Activated CD8-positive, alpha-beta memory T cell treated with anti-CD3 and anti-CD28 coated beads, Interleukin-2, amount 50 U/mL, for 48 hours (primary cell): Measurements from ENCODE around the gene VSIG8.
A peak's percentile ranks its signal among the peaks of the same experiment; 100 is the strongest.

Experiments
- DNase-seq: peaks from one replicate; pipeline ENCODE4 v3.0.0-alpha.2; 2020

The VSIG8 gene

DNA sequence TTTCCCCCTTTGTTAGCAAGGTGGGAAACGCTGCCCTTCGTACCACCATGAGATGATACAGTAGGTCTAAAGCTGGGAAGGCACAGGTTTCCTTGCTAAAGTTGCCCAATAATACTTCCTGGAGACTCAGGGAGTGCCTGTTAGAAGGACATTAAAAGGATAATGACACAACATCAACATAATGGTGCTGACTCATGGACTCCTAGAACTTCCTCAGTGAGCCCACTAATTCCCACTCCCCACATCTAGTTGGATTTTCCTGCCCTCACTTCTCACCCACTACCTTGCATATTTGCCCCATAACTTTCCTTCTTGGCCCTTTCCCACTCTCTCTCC, 20.0 kb upstream of the VSIG8 start:
- no peak for DNase-seq

DNA sequence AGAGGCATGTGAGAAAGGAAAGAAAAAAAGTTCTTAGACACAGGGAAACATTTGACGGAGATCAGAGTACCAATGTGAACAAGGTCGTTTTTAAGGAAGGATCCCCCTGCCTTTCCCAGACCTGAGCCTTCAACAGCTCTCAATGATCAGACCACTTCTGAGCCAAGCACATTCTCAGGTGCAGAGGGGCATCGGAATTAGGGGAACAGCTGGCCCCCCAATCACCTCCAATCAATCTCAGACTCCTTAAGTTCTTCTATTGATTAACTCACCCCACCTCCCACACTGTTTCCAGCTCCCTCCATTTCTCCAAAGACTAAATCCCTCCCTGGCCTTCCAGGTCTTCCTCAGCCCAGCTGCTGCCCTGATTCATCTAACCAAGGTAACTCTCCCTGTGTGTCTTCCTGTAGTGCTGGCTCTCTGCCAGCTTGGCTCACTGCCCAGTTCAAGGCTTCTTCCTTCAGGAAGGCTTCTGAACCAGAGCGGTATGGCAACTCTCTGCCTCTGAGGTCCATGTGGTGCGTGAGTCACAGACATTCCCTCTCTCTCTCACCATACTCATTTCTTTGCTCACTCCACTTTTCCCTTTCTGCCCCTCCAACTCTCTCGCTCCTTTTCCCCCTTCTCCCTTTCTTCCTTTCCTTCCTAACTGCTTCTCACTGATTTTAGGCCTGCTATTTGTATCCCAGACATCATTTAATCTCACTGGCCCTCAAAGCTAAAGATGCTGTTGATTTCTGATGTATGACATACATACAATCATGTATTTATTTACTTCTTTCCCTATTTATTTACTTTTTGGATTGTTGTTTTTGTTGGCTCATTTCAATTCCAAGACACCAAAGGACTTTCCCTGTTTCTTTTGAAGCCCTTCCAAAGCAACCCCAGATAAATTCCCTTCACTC, 19.4 kb upstream of the VSIG8 start:
- no peak for DNase-seq

DNA sequence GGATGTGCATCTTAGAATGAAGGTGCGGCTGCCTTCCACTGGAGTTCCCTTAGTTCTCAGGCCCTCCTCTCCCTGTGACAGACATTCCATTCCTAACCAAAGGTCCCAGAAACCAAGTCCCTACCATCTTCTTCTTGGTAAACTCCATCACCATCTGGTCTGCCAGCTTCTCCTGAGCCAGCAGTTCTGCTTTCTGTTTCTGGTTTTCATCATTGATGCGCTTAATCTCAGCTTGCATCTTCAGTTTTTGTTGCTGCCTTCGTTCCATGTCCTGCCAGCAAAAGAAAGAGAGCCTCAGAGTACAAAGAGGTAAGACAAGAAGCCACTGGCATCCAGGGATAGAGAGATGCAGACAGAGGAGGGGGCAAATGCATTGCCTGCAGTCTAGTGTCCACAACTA, 18.0 kb upstream of the VSIG8 start:
- no peak for DNase-seq

DNA sequence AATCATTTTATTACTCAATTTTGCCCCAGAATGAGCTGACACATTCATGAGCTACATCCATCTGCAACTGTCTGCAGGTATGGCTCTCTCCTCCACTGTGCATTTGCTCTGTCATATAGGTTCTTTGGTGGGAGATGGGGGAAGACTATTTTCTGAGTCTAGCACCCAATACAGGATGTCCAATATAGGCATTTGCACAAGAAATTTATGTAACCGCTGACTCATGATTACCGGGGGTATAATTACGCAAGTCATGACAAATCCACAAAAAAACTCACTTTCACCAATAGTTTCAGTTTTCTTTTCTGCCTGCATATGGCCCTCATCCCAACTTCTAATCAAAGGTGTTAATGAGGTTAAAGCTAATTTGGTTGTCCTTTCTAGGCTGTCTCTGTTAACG, 17.5 kb upstream of the VSIG8 start:
- no peak for DNase-seq

DNA sequence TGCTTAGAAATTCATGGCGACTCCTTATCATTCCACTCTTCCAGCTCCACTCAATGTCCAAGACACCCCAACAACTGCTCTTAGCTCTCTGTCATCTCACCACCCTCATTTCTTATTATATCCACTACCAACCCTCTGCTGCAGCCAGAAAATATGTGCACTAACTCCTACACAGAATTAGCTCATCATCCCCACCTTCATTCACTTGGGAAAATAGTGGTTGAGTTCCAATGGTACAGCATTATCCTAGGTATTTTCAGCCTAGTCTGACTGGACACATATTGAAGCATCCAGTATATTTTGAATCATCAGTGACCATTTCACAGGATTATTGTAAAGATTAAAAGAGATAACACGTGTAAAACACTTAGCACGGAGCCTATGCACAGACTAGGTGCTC, 16.7 kb upstream of the VSIG8 start:
- no peak for DNase-seq

DNA sequence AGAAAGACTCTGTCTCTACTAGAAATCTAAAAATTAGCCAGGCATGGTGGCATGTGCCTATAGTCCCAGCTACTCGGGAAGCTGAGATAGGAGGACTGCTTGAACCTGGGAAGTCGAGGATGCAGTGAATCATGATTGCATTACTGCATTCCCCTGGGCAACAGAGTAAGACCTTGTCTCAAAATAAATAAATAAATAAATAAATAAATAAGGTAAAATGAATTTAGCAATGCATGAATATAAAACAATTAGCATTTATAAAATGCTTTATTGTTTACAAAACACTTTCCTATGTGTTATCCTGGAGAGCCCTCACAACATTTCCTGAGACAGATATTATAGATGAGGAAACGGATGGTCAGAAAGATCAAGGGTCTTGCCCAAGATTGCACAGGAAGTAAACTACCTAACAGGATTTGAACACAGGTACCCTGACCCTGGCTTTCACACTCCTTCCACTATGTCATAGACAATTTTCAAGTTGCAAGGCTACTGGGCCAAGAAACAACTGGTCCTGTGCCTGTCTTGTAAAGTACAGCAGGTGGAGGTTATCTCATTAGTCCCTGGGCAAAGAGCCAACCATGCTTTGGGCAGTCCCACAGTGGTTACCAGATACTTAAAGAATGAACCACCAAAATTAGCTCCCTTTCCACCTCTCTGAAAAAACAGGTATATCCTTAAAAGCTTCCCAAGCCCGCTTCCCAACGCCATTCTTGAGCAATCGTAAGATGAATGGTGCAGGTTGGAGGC, 15.4 kb upstream of the VSIG8 start:
- no peak for DNase-seq

DNA sequence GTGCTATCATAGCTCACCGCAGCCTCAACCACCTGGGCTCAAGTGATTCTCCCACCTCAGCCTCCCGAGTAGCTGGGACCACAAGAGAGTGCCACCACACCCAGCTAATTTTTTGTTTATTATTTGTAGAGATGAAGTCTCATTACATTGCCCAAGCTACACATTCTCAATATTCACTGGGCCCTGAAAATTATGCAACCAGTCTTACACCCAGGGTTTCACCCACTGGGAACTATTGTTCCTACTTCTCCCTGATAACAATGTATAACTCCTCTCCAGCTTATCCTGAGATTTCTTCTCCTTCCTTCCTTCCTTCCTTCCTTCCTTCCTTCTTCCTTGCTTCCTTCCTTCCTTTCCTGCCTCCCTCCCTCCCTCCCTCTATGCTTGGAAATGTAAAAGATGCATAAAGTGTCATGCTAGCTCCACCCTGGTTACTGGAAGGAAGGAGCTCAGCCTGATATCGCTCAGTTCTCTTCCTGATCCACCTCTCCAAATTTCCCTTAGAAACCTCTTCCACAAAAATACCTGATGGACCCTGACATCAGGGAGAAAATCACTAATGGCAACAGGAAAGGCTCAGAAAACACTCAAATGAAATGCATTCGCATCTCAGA, 11.2 kb upstream of the VSIG8 start:
- no peak for DNase-seq

DNA sequence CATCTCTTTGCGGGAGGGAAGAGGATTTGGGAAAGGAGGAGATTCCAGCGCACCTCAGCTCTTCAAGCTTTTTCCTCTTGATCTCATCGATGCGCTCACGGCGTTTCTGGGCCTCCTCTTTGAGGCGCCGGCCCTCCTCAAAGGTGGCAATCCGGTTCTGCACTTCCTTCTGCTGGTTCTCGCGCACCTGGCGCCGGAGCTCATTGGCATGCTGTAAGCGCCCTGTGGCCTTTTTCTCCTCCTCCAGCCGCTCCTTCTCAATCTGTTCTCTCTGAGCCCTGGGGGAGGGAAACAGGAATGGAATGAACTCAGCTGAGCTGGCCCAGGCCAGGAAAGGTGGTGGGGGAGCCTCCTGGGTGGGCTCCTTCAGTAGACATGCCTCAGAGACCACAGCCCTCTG, 10.4 kb upstream of the VSIG8 start:
- DNase-seq = no peak

DNA sequence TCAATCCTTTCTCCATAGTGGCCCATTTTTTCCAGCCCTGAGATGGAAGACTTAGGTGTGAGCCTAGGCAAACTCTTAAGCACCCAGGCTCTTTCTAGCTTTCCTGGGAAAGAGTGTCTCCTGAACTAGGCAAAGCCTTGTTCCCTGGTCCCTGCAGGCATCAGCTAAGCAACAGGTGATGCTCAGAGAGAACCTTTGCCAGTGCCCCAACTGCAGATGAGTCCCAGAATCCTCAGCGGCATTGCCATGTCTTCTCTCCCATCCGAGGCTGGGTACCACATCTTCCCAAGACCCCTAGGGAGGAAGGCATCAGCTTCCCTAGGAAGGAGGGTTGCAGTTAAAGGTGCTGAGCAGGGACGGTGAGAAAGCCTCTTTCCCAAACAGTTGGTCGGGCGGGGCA, 8.2 kb upstream of the VSIG8 start:
- DNase-seq = no peak

DNA sequence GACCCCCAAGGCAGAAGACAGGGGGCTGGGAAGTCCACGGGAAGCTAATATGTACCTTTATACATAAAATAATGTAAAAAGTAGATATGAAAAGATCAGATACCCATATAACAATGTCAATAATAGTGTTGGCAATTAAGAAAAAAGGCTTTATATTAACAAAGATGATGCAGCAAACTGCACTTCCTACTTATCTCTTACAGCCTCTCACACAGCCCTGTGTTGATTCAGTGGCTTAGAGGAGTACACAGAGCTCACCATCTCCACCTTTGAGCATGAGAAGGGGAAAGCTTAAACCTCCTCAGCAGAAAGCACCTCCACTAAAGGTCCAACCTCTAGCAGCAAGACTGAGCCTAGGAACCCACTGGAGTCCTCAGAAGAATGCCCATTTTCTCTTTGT, 7.2 kb upstream of the VSIG8 start:
- no peak for DNase-seq

DNA sequence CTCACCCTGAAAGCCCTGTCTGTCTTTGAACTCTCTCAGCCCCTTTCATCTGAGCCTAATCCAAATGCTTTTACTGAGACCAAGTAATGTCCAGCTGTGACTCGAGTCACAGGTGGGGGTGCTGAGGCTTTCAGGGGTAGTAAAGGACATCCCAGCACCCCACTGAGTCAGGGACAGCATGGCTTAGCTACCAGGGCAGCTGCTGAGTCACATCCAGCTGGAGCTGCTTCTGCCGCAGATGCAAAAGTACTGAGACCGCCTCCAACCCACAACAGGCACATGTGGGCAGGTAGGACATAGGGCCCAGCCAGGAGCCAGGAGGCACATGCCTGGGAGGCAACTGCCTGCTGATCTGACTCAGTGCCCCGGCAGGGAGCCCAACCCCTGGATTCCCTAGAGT, 6.7 kb upstream of the VSIG8 start:
- peak; percentile 64 for DNase-seq

DNA sequence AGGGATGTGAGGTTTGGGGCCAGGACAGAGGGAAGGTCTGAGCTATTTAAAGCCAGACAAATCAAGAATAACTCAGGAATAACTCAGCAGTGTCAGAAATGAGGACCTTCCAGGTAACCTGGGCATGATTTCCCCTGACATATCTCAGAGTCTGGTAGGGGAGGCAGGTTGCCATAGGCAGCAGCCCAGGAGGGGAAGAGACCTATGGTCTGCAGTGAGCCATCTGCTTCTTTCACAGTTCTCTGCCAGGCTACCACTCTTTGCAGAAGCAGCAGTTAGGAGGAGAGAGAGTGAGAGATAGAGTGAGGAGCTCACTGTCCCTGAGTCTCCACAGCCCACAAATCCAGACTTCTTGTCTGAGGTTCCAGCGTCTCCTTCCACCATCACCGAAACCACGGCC, 6.3 kb upstream of the VSIG8 start:
- DNase-seq = no peak

DNA sequence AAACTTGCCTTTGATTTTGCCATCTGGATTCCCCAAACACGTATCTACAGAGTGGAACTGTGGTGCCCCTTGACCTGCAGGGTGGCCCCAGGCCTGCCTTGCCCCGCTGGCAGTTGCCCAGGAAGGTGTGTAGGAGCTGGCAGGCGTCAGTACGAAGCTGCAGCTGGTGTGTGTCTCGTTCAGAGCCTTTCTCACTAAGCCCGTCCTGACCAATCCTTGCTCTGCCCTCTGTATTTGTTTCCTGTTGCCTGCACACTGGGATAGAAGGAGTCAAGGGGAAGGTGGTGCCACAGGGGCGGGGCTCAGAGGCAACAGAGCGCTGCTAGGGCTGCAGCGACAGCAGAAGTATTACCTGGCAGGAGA, 5.2 kb upstream of the VSIG8 start:
- DNase-seq = no peak

DNA sequence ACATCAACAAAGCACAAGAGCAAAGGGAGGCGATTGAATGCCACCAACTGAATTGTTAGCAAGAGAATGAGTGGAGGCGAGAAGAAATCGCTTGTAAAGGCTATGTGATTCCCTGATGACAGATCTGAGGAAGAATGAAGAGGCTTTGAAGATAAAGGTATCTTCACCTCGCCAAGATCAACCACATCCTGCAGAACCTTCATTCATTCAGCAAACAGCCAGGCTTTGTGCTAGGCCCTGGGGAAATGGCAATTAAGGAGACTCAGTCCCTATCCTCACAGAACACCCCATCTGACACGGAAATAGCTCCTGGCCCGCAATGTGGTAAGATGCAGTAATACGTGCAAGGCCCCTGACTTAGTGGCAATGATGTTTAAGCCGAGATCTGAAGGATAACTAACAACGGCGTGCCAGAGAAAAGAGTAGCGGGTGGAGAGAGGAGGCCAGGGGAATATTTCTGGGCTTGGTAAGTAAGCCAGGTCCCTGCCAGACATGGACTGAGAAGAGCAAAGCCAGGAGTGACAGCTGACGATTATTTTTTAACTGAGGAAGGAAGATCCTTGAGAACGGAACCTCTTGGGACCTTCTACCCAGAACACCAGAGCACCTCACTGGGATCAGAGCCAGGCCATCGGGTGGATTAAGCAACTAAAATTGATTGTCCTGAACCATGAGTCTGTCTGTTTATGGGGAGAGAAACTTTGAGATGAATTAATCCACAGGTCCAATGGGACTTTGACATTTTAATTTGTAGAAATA, 4.6 kb upstream of the VSIG8 start:
- no peak for DNase-seq

DNA sequence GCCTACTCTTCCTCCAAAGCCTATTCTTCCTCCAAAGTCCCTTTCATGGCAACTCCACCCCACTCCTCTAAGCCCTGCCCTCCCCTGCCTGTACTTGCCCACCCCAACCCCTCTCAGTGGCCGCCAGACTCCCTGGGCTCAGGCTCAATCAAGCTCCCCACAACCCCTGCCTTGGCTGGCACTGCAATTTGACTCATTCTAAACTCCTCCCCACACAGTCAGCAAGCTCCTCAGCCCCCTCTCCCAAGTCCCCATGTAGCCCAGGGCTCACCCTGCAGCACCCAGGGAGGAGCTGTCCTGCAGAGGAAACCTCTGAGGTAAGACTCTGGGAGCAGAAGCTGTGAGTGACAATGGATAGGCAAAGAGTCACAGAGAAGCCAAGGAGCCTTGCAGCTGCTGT, 3.6 kb upstream of the VSIG8 start:
- no peak for DNase-seq

DNA sequence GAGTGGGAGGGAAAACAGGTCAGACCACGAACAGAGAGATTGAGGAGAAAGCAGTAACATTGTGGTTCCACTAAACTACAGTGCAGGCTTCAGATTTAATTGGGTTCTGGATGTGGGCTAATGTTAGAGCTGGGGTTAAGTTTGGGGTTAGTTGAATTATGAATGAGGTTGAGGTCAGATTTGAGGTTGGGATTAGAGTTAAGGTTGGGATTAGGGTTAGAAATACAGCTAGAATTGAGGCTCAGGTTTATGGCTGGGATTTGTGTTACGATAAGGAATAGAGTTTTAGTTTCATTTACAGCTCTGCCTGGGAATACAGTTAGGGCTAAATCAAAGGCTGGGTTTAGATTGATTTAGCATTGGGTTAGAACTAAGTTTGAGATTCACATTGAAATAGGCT, 1.8 kb upstream of the VSIG8 start:
- no peak for DNase-seq

DNA sequence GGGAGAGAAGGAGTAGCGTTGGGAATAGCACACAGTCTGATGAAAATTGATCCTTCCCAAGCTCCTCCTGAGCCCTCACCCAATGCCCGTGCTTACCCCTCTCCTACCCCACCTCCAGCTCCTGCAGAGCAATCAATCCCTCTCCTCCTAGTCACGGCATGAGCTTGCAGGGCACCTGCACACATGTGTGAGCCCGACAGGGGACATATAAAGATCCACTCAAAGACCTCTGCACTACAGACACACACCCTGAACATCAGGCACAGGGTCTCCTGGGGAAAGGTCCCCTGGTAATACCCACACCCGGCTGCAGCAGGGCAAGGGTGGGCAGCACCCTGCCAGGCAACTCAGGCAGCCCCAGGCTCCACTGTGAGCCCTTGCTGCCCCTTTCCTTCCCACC, 426 bp downstream of the VSIG8 start:
- no peak for DNase-seq

DNA sequence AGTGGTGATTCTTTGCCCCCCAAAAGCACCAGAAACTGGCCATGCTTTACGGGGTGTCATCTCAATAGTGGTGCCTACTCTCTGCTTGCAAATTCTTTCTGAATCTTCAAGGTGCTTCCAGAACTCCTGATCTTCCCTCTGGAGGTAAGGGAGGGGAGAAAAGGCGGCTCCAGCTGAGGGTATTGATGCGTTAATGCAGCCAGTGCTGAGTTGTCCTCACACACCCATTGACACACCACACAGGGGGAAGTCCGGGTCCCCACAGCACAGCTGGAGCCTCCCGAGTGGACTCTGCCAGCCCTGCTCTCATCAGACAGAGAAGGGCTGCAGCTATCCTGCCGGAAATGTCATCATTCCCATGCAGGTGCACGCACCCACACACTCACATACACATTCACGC, 1.2 kb downstream of the VSIG8 start:
- DNase-seq = no peak

DNA sequence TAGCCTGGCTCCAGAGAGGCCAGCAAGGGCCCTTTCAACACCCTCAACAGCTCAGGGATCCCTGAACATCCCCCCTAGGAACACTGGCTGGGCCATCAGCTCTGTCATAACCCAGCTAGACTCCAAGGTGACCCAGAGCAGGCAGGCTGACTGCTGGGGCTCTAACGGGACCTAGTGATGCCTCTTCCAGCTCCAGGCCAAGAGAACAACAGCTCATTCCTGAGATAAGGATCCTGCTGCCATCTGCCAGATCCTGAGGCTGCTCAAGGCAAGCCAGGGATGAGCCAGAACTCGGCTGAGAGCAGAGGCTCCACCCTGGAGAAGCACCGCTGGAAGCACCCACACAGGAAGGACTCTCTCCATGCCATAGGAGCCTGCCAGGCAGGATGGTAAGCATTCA, 2.0 kb downstream of the VSIG8 start:
- DNase-seq = no peak

DNA sequence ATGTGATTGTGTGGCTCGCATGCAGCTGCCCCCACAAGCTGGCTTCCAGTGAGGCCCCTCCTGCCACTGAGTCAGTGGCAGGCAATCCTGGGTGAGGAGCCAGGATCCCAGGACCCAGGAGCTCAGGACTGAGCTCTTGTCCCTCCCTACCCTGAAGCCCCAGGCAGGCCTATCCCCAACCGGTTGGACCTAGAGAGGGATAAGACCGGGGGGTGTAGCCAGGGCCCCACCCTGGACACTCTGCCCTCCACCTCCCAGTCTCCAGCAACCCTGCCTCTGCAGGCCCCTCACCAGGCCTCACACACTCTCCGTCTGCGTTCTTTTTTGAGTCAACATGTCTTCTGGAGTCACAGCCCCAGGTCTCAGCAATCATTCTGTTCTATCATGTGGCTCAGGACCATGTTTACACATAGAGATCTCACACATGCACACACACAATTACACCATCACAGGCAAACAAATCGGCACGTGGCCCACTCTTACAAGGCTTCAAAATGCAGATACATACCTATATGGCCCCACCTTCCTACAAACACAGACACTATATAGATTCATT, 2.6 kb downstream of the VSIG8 start:
- no peak for DNase-seq

DNA sequence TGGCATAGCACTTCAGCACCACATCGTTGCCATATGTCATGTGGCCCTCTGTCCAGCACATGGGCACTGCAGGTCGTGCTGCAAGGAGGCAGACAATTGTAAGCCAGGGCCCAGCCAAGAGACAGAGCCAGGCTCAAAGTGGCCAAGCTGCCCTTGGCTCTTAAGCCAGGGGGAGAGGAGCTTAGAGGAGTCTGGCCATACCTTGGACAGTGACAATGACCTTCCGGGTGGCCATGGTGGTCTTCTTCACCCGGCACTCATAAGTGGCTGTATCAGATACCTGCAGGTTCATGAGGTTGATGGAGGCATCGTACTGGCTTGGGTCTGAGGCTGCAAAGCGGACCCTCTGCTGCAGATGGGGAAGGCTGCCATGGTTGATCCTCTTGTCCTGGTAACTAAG, 4.6 kb downstream of the VSIG8 start:
- no peak for DNase-seq

DNA sequence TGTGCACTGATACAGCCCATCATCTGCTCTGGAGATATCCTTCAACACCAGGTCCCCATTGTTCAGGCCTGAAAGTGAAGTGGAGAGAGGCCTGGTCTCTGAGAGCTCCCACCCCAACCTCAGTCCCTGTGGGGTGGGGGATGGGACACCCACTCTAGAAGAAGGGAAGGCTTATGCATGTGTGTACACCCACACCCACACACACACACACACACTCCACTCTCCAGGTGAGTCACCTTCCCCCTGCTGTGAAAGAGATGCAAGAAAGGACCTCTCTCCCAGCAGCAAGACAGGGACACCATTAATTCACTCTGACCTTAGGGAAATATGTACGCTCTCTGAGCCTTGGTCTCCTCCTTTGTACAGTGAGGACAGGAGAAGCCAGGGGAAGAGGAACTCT, 5.9 kb downstream of the VSIG8 start:
- DNase-seq = no peak

DNA sequence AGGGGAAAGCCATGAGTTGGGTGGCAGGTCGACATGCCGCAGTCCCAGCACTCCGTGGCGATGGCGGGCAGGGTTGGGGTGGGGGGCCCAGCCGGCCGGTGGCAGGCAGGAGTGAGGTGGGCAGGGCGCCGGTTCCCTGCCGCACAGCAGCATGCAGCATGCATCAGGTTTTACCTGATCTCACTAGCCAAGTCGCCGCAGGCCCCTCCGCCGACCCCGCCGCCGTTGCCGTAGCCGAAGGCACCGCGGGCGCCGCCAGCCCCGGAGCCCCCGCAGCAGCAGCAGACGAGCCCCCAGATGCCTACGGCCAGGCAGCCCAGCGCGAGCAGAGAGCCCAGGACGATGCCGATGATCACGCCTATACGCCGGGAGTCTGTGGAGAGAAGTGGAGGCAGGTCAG, 6.7 kb downstream of the VSIG8 start:
- DNase-seq = no peak
